Measurements from ENCODE around the gene DLL4. TPM values are rescaled to one million over a fixed set of nuclear protein-coding genes. Genes with fewer than 3 reads are reported as not detected.

Gene DLL4
- total and polyA plus RNA-seq, 10 of the 15 experiments (the other 5 are each of a cell fraction or from before 2014, with no cell fraction given), result 0.04 to 0.16 (median 0.09) TPM; not detected in 6

DNA sequence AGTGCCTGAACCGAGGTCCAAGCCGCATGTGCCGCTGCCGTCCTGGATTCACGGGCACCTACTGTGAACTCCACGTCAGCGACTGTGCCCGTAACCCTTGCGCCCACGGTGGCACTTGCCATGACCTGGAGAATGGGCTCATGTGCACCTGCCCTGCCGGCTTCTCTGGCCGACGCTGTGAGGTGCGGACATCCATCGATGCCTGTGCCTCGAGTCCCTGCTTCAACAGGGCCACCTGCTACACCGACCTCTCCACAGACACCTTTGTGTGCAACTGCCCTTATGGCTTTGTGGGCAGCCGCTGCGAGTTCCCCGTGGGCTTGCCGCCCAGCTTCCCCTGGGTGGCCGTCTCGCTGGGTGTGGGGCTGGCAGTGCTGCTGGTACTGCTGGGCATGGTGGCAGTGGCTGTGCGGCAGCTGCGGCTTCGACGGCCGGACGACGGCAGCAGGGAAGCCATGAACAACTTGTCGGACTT is 7.1 kb downstream of the DLL4 start:
- peaks cover 26% of the 10 kb centered on the region for H3K4me1 ChIP-seq (ENCODE audit: control insufficient read depth, insufficient read depth, low read length)
- no peak overlapping the region for H3K4me3 ChIP-seq
- intact Hi-C loops (cut with micrococcal nuclease; ENCODE audit: unreplicated experiment) (no loop called here), in situ Hi-C loops (cut with MboI) (no loop called here)
- ChIA-PET RAD21 (ENCODE audit: unreplicated experiment) (no interaction called here), CTCF (interaction anchor here (0.9 to 1.4 kb wide), 3 partner anchors 9 to 250 kb away, joined by 3 to 4 read pairs (median 3); no protein-coding TSS in a partner anchor), SMC1A (ENCODE audit: uncharacterized antibody, unreplicated experiment) (no interaction called here), POLR2A (no interaction called here)
- H3K79me2 ChIP-seq (ENCODE audit: control insufficient read depth, insufficient read depth, low read length), result no peaks in the 10 kb centered on the region
- TF ChIP-seq, protein P1, sequence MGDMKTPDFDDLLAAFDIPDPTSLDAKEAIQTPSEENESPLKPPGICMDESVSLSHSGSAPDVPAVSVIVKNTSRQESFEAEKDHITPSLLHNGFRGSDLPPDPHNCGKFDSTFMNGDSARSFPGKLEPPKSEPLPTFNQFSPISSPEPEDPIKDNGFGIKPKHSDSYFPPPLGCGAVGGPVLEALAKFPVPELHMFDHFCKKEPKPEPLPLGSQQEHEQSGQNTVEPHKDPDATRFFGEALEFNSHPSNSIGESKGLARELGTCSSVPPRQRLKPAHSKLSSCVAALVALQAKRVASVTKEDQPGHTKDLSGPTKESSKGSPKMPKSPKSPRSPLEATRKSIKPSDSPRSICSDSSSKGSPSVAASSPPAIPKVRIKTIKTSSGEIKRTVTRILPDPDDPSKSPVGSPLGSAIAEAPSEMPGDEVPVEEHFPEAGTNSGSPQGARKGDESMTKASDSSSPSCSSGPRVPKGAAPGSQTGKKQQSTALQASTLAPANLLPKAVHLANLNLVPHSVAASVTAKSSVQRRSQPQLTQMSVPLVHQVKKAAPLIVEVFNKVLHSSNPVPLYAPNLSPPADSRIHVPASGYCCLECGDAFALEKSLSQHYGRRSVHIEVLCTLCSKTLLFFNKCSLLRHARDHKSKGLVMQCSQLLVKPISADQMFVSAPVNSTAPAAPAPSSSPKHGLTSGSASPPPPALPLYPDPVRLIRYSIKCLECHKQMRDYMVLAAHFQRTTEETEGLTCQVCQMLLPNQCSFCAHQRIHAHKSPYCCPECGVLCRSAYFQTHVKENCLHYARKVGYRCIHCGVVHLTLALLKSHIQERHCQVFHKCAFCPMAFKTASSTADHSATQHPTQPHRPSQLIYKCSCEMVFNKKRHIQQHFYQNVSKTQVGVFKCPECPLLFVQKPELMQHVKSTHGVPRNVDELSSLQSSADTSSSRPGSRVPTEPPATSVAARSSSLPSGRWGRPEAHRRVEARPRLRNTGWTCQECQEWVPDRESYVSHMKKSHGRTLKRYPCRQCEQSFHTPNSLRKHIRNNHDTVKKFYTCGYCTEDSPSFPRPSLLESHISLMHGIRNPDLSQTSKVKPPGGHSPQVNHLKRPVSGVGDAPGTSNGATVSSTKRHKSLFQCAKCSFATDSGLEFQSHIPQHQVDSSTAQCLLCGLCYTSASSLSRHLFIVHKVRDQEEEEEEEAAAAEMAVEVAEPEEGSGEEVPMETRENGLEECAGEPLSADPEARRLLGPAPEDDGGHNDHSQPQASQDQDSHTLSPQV (IDR thresholded peaks at IDR 0.05), result no peak
- TF ChIP-seq RAD51 (IDR thresholded peaks at IDR 0.05), result no peak
- no peak for TF ChIP-seq SUPT20H (IDR thresholded peaks at IDR 0.05; ENCODE audit: borderline replicate concordance, control insufficient read depth, low read depth, low read length)
- no peak for TF ChIP-seq IKZF1 (conservative IDR thresholded peaks at IDR 0.05)
- TF ChIP-seq CHD4 (IDR thresholded peaks at IDR 0.05), result no peak
- TF ChIP-seq CEBPB (IDR thresholded peaks at IDR 0.05; ENCODE audit: borderline replicate concordance in 1 of 2, low read depth in 2 of 2, low read length in 2 of 2), result no peak
- TF ChIP-seq MEF2B (IDR thresholded peaks at IDR 0.05; ENCODE audit: partially characterized antibody, poor library complexity, severe bottlenecking), result no peak
- TF ChIP-seq SMAD1 (IDR thresholded peaks at IDR 0.05; ENCODE audit: low read depth, partially characterized antibody), result no peak
- no peak for TF ChIP-seq NR2C2 (IDR thresholded peaks at IDR 0.05; ENCODE audit: borderline replicate concordance, control insufficient read depth, insufficient read length, low read depth)
- TF ChIP-seq NBN (IDR thresholded peaks at IDR 0.05), result no peak
- TF ChIP-seq, protein P2, sequence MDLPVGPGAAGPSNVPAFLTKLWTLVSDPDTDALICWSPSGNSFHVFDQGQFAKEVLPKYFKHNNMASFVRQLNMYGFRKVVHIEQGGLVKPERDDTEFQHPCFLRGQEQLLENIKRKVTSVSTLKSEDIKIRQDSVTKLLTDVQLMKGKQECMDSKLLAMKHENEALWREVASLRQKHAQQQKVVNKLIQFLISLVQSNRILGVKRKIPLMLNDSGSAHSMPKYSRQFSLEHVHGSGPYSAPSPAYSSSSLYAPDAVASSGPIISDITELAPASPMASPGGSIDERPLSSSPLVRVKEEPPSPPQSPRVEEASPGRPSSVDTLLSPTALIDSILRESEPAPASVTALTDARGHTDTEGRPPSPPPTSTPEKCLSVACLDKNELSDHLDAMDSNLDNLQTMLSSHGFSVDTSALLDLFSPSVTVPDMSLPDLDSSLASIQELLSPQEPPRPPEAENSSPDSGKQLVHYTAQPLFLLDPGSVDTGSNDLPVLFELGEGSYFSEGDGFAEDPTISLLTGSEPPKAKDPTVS (IDR thresholded peaks at IDR 0.05; ENCODE audit: low read depth, low read length), result no peak
- TF ChIP-seq JUND (IDR thresholded peaks at IDR 0.05; ENCODE audit: low read depth, low read length), result no peak
- no peak for TF ChIP-seq SMC3 (IDR thresholded peaks at IDR 0.05; ENCODE audit: borderline replicate concordance, low read length)
- H3K36me3 ChIP-seq (ENCODE audit: control insufficient read depth in 2 of 2, insufficient read depth in 2 of 2, low read length in 1 of 2), result no peaks in the 10 kb centered on the region
- H3K27ac ChIP-seq (ENCODE audit: control insufficient read depth, insufficient read depth), result no peak overlapping the region
- no peak overlapping the region for H2AFZ ChIP-seq (ENCODE audit: control insufficient read depth, low read depth, low read length)
- no TSS peak for BruUV-seq (replicated peaks)
- no peaks in the 10 kb centered on the region for H3K9me3 ChIP-seq (replicated peaks; ENCODE audit: control insufficient read depth, insufficient read depth, low read length)
- H3K9ac ChIP-seq (ENCODE audit: control insufficient read depth, insufficient read depth, low read length), result no peak overlapping the region
- no peaks in the 10 kb centered on the region for H4K20me1 ChIP-seq (ENCODE audit: control insufficient read depth, insufficient read depth)
- 81% methylated on average over 31 of the region's 31 CpGs for WGBS (ENCODE audit: insufficient coverage, insufficient replicate concordance, low lambda C conversion rate, missing lambda C conversion rate)
- H3K27me3 ChIP-seq (replicated peaks in 1 of 2; ENCODE audit: control insufficient read depth in 2 of 2, insufficient read depth in 2 of 2, low read length in 1 of 2), result no peaks in the 10 kb centered on the region
- ATAC-seq (no peak), DNase-seq (ENCODE audit: low read depth, low spot score) (no peak), FAIRE-seq (no peak)
- no peak overlapping the region for H3K4me2 ChIP-seq (ENCODE audit: control insufficient read depth, insufficient read depth)

All from GM12878 (cell line).